ENCODE measurements around the gene BMPR1A.

The BMPR1A gene

GRCh38 chr10:86715836-86716235 is 40.6 kb upstream of the BMPR1A start:
- no peak overlapping the region for H3K4me2 ChIP-seq (ENCODE audit: low read length)
- no peak overlapping the region for H3K4me3 ChIP-seq (ENCODE audit: low read length)
- H3K27me3 ChIP-seq (ENCODE audit: control insufficient read depth, insufficient read depth, low read length), result peaks cover 6% of the 10 kb centered on the region
- H3K9ac ChIP-seq (ENCODE audit: low read depth, low read length), result no peak overlapping the region
- H3K36me3 ChIP-seq (ENCODE audit: insufficient read depth, low read length), result no peaks in the 10 kb centered on the region
- peaks cover 7% of the 10 kb centered on the region for H3K4me1 ChIP-seq (ENCODE audit: control insufficient read depth, insufficient read depth, low read length)
- no peaks in the 10 kb centered on the region for H3K9me3 ChIP-seq (replicated peaks; ENCODE audit: low read length)

- Histone ChIP-seq H3K27me3 (ENCODE audit: control insufficient read depth, insufficient read depth, low read length) (peaks cover 12% of the 10 kb centered on the region), H3K4me2 (ENCODE audit: low read length) (no peak overlapping the region), H3K9me3 (replicated peaks; ENCODE audit: low read length) (no peaks in the 10 kb centered on the region), H3K36me3 (ENCODE audit: insufficient read depth, low read length) (no peaks in the 10 kb centered on the region), H3K4me3 (ENCODE audit: low read length) (no peak overlapping the region), H3K4me1 (ENCODE audit: control insufficient read depth, insufficient read depth, low read length) (peaks cover 5% of the 10 kb centered on the region), H3K9ac (ENCODE audit: low read depth, low read length) (no peak overlapping the region)
These were observed 40.0 kb upstream of the BMPR1A start for GRCh38 chr10:86716466-86716865.

GRCh38 chr10:86718556-86718955 is 37.9 kb upstream of the BMPR1A start:
- Histone ChIP-seq H3K4me2 (ENCODE audit: low read length) (no peak overlapping the region), H3K9me3 (replicated peaks; ENCODE audit: low read length) (no peaks in the 10 kb centered on the region)

DNA sequence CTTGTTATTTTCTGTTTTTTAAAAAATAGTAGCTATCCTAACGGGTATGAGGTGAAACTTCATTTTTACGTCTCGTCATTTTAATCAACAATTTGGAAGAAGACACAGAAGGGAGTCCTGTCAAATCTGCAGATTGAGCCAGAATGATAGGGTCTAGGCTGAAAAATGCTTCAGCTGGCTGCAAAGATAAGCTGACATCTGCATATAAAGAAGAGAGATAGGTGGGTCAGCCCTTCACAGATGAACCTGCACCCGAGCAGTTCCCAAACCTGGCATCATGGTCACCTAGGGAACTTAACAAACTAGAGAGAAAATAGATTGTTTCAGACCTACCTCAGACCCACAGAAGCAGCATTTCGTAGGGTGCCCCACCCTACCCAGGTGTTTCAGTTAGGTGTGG is 35.2 kb upstream of the BMPR1A start:
- no peaks in the 10 kb centered on the region for H3K9me3 ChIP-seq (replicated peaks; ENCODE audit: low read length)
- H3K4me3 ChIP-seq (ENCODE audit: low read length), result no peak overlapping the region
- no peaks in the 10 kb centered on the region for H3K4me1 ChIP-seq (ENCODE audit: control insufficient read depth, insufficient read depth, low read length)
- H3K4me2 ChIP-seq (ENCODE audit: low read length), result no peak overlapping the region
- H3K27me3 ChIP-seq (ENCODE audit: control insufficient read depth, insufficient read depth, low read length), result peaks cover 22% of the 10 kb centered on the region
- no peaks in the 10 kb centered on the region for H3K36me3 ChIP-seq (ENCODE audit: insufficient read depth, low read length)
- H3K9ac ChIP-seq (ENCODE audit: low read depth, low read length), result no peak overlapping the region

More at GRCh38 chr10:86718556-86718955, 37.9 kb upstream of the BMPR1A start:
- no peaks in the 10 kb centered on the region for H3K36me3 ChIP-seq (ENCODE audit: insufficient read depth, low read length)
- no peak overlapping the region for H3K9ac ChIP-seq (ENCODE audit: low read depth, low read length)
- peaks cover 14% of the 10 kb centered on the region for H3K27me3 ChIP-seq (ENCODE audit: control insufficient read depth, insufficient read depth, low read length)
- H3K4me1 ChIP-seq (ENCODE audit: control insufficient read depth, insufficient read depth, low read length), result no peaks in the 10 kb centered on the region
- H3K4me3 ChIP-seq (ENCODE audit: low read length), result no peak overlapping the region

DNA sequence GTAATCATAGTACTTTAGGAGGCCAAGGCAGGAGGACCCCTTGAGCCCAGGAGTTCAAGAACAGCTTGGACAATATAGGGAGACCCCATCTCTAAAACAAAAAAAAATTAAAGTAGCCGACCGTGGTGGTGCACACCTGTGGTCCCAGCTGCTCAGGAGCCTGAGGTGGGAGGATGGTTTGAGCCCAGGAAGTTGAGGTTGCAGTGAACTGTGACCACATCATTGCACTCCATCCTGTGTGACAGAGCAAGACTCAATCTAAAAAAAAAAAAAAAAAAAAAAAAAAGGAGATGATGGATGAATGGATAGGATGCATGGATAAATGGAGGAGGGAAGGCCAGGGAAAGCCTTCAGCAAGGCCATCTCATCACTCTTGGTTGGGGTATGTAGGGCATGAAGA is 33.4 kb upstream of the BMPR1A start:
- Histone ChIP-seq H3K9me3 (replicated peaks; ENCODE audit: low read length) (no peaks in the 10 kb centered on the region), H3K36me3 (ENCODE audit: insufficient read depth, low read length) (no peaks in the 10 kb centered on the region), H3K9ac (ENCODE audit: low read depth, low read length) (no peak overlapping the region), H3K4me1 (ENCODE audit: control insufficient read depth, insufficient read depth, low read length) (no peaks in the 10 kb centered on the region), H3K4me2 (ENCODE audit: low read length) (no peak overlapping the region), H3K27me3 (ENCODE audit: control insufficient read depth, insufficient read depth, low read length) (peaks cover 26% of the 10 kb centered on the region), H3K4me3 (ENCODE audit: low read length) (no peak overlapping the region)

GRCh38 chr10:86724445-86724844 is 32.0 kb upstream of the BMPR1A start:
- Histone ChIP-seq H3K27me3 (ENCODE audit: control insufficient read depth, insufficient read depth, low read length) (peaks cover 26% of the 10 kb centered on the region), H3K4me3 (ENCODE audit: low read length) (no peak overlapping the region), H3K9me3 (replicated peaks; ENCODE audit: low read length) (no peaks in the 10 kb centered on the region)

GRCh38 chr10:86725980-86726676 is 30.3 kb upstream of the BMPR1A start:
- Histone ChIP-seq H3K9ac (ENCODE audit: low read depth, low read length) (no peak overlapping the region), H3K9me3 (replicated peaks; ENCODE audit: low read length) (no peaks in the 10 kb centered on the region), H3K4me3 (ENCODE audit: low read length) (no peak overlapping the region), H3K4me1 (ENCODE audit: control insufficient read depth, insufficient read depth, low read length) (no peaks in the 10 kb centered on the region), H3K36me3 (ENCODE audit: insufficient read depth, low read length) (no peaks in the 10 kb centered on the region), H3K4me2 (ENCODE audit: low read length) (no peak overlapping the region), H3K27me3 (ENCODE audit: control insufficient read depth, insufficient read depth, low read length) (peaks cover 17% of the 10 kb centered on the region)

More at GRCh38 chr10:86724445-86724844, 32.0 kb upstream of the BMPR1A start:
- H3K4me2 ChIP-seq (ENCODE audit: low read length), result no peak overlapping the region
- H3K4me1 ChIP-seq (ENCODE audit: control insufficient read depth, insufficient read depth, low read length), result no peaks in the 10 kb centered on the region
- H3K9ac ChIP-seq (ENCODE audit: low read depth, low read length), result no peak overlapping the region
- H3K36me3 ChIP-seq (ENCODE audit: insufficient read depth, low read length), result no peaks in the 10 kb centered on the region

- Histone ChIP-seq H3K4me2 (ENCODE audit: low read length) (no peak overlapping the region), H3K4me3 (ENCODE audit: low read length) (no peak overlapping the region), H3K4me1 (ENCODE audit: control insufficient read depth, insufficient read depth, low read length) (no peaks in the 10 kb centered on the region), H3K27me3 (ENCODE audit: control insufficient read depth, insufficient read depth, low read length) (peaks cover 13% of the 10 kb centered on the region), H3K9me3 (replicated peaks; ENCODE audit: low read length) (no peaks in the 10 kb centered on the region), H3K36me3 (ENCODE audit: insufficient read depth, low read length) (no peaks in the 10 kb centered on the region), H3K9ac (ENCODE audit: low read depth, low read length) (no peak overlapping the region)
These were observed 29.8 kb upstream of the BMPR1A start for GRCh38 chr10:86726677-86726999.

DNA sequence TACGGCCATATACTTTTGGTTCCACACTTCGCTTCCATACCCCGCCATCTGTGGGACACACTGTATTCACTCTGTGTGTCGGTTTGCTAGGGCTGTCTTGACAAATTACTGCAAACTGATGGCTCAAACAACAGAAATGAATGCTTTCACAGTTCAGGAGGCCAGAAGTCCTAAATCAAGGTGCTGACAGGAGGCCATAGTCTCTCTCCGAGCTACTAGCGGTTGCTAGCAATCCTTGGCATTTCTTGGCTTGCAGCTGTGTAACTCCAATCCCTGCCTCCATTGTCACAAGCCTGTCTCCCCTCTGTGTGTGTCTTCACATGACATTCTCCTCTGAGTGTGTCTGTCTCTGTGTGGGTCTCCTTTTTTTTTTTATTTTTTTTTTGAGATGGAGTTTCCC is 28.9 kb upstream of the BMPR1A start:
- H3K4me1 ChIP-seq (ENCODE audit: control insufficient read depth, insufficient read depth, low read length), result no peaks in the 10 kb centered on the region
- no peak overlapping the region for H3K4me2 ChIP-seq (ENCODE audit: low read length)
- H3K9ac ChIP-seq (ENCODE audit: low read depth, low read length), result no peak overlapping the region
- no peak overlapping the region for H3K4me3 ChIP-seq (ENCODE audit: low read length)
- H3K9me3 ChIP-seq (replicated peaks; ENCODE audit: low read length), result no peaks in the 10 kb centered on the region
- peaks cover 13% of the 10 kb centered on the region for H3K27me3 ChIP-seq (ENCODE audit: control insufficient read depth, insufficient read depth, low read length)
- no peaks in the 10 kb centered on the region for H3K36me3 ChIP-seq (ENCODE audit: insufficient read depth, low read length)

DNA sequence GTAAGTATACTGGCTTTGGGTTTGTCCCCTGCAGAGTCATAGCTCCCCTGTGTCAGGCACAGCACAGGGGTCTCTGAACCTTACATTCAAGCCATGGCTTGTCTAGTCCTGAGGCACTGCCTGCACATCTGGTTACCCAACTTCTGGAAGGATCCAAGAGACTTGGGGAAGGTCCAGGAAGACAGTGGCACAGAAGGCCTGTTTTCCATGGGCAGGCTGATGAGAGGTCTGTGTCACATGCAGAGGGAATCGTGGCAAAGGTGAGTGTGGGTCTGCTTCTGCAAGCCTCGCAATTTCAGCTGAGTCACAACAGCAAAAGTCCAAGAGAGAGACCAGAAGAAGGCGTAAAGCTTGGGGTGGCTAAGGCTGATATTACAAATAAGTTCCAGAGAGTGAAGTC is 28.4 kb upstream of the BMPR1A start:
- no peak overlapping the region for H3K9ac ChIP-seq (ENCODE audit: low read depth, low read length)
- peaks cover 4% of the 10 kb centered on the region for H3K4me1 ChIP-seq (ENCODE audit: control insufficient read depth, insufficient read depth, low read length)
- H3K4me3 ChIP-seq (ENCODE audit: low read length), result no peak overlapping the region
- H3K36me3 ChIP-seq (ENCODE audit: insufficient read depth, low read length), result no peaks in the 10 kb centered on the region
- H3K9me3 ChIP-seq (replicated peaks; ENCODE audit: low read length), result no peaks in the 10 kb centered on the region
- H3K27me3 ChIP-seq (ENCODE audit: control insufficient read depth, insufficient read depth, low read length), result peaks cover 13% of the 10 kb centered on the region
- no peak overlapping the region for H3K4me2 ChIP-seq (ENCODE audit: low read length)

DNA sequence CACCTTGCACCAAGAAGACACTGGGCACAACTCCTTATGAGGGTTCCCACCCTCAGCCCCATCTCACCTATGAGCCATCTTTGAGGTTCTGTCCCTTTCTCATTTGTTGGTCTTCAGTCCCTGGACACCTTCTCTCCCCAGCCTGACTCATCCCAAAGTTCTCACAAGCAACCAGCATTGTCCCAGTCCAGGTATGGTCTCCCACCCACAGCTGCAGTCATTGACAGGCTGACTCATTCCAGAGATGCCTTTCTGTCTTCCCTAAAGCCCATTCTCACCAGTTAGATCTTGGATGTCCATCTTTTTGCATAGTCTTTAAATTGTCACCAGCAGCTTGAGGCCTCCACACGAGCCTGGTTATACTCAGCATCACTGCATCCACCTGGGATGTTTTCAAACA is 26.7 kb upstream of the BMPR1A start:
- no peaks in the 10 kb centered on the region for H3K9me3 ChIP-seq (replicated peaks; ENCODE audit: low read length)

GRCh38 chr10:86730227-86730626 is 26.2 kb upstream of the BMPR1A start:
- Histone ChIP-seq H3K4me2 (ENCODE audit: low read length) (no peak overlapping the region), H3K9ac (ENCODE audit: low read depth, low read length) (no peak overlapping the region), H3K4me3 (ENCODE audit: low read length) (no peak overlapping the region), H3K36me3 (ENCODE audit: insufficient read depth, low read length) (no peaks in the 10 kb centered on the region), H3K4me1 (ENCODE audit: control insufficient read depth, insufficient read depth, low read length) (peaks cover 5% of the 10 kb centered on the region), H3K9me3 (replicated peaks; ENCODE audit: low read length) (no peaks in the 10 kb centered on the region), H3K27me3 (ENCODE audit: control insufficient read depth, insufficient read depth, low read length) (peaks cover 13% of the 10 kb centered on the region)

More for the DNA sequence above, 26.7 kb upstream of the BMPR1A start:
- peaks cover 13% of the 10 kb centered on the region for H3K27me3 ChIP-seq (ENCODE audit: control insufficient read depth, insufficient read depth, low read length)
- H3K9ac ChIP-seq (ENCODE audit: low read depth, low read length), result no peak overlapping the region
- no peak overlapping the region for H3K4me3 ChIP-seq (ENCODE audit: low read length)
- peaks cover 5% of the 10 kb centered on the region for H3K4me1 ChIP-seq (ENCODE audit: control insufficient read depth, insufficient read depth, low read length)
- H3K4me2 ChIP-seq (ENCODE audit: low read length), result no peak overlapping the region
- H3K36me3 ChIP-seq (ENCODE audit: insufficient read depth, low read length), result no peaks in the 10 kb centered on the region
